ENCODE data around the gene SDK2. TPM values are rescaled to one million over a fixed set of nuclear protein-coding genes. Genes with fewer than 3 reads are reported as not detected.

The SDK2 gene
- total RNA-seq, 1 donor from 2014 or later = 1.4 TPM

- intact Hi-C loops (cut with DNase I) = loop anchor here (10.0 kb wide), 1 partner anchor 292 kb away; no protein-coding TSS in a partner anchor
- H3K27ac ChIP-seq = no peak overlapping the region
Observed at GRCh38 chr17:73423159-73423715, 221.0 kb downstream of the SDK2 start.

GRCh38 chr17:73422121-73422520 lies 222.1 kb downstream of the SDK2 start:
- intact Hi-C loops (cut with DNase I) = loop anchor here (10.0 kb wide), 1 partner anchor 293 kb away; no protein-coding TSS in a partner anchor
- peak in 1 of 2 donors; percentile 11 for ATAC-seq

More at GRCh38 chr17:73423159-73423715, 221.0 kb downstream of the SDK2 start:
- no peaks in the 10 kb centered on the region for H3K27me3 ChIP-seq (ENCODE audit: low read depth)
- no peaks in the 10 kb centered on the region for H3K36me3 ChIP-seq
- H3K4me3 ChIP-seq = no peak overlapping the region
- TF ChIP-seq CTCF (IDR thresholded peaks at IDR 0.05) = no peak
- ATAC-seq (no peak), DNase-seq (peak; percentile 36)
- H3K9me3 ChIP-seq = no peaks in the 10 kb centered on the region
- H3K4me1 ChIP-seq = no peaks in the 10 kb centered on the region

GRCh38 chr17:73420897-73421296 lies 223.3 kb downstream of the SDK2 start:
- Histone ChIP-seq H3K36me3 (no peaks in the 10 kb centered on the region), H3K4me3 (no peak overlapping the region), H3K27me3 (ENCODE audit: low read depth) (no peaks in the 10 kb centered on the region), H3K9me3 (no peaks in the 10 kb centered on the region), H3K27ac (no peak overlapping the region), H3K4me1 (no peaks in the 10 kb centered on the region)
- intact Hi-C loops (cut with DNase I) = loop anchor here (10.0 kb wide), 1 partner anchor 294 kb away; no protein-coding TSS in a partner anchor
- no peak for TF ChIP-seq CTCF (IDR thresholded peaks at IDR 0.05)
- DNase-seq (peak; percentile 11), ATAC-seq (no peak)

More at GRCh38 chr17:73422121-73422520, 222.1 kb downstream of the SDK2 start:
- no peaks in the 10 kb centered on the region for H3K36me3 ChIP-seq
- no peaks in the 10 kb centered on the region for H3K9me3 ChIP-seq
- peak; percentile 15 for DNase-seq
- TF ChIP-seq CTCF (IDR thresholded peaks at IDR 0.05) = no peak
- H3K4me1 ChIP-seq = no peaks in the 10 kb centered on the region
- no peaks in the 10 kb centered on the region for H3K27me3 ChIP-seq (ENCODE audit: low read depth)
- H3K27ac ChIP-seq = no peak overlapping the region
- no peak overlapping the region for H3K4me3 ChIP-seq

- ATAC-seq = no peak
- Histone ChIP-seq H3K4me1 (no peaks in the 10 kb centered on the region), H3K27ac (no peak overlapping the region), H3K36me3 (no peaks in the 10 kb centered on the region), H3K9me3 (no peaks in the 10 kb centered on the region), H3K27me3 (ENCODE audit: low read depth) (no peaks in the 10 kb centered on the region), H3K4me3 (no peak overlapping the region)
- no peak for TF ChIP-seq CTCF (IDR thresholded peaks at IDR 0.05)
- intact Hi-C loops (cut with DNase I) = loop anchor here (10.0 kb wide), 1 partner anchor 295 kb away; no protein-coding TSS in a partner anchor
- peak; percentile 22 for DNase-seq
Observed at GRCh38 chr17:73419881-73420280, 224.4 kb downstream of the SDK2 start.

- DNase-seq (peak; percentile 12), ATAC-seq (no peak)
- intact Hi-C loops (cut with DNase I) = no loop called here
Observed at GRCh38 chr17:73419051-73419450, 225.2 kb downstream of the SDK2 start.

More at GRCh38 chr17:73419051-73419450, 225.2 kb downstream of the SDK2 start:
- no peaks in the 10 kb centered on the region for H3K27me3 ChIP-seq (ENCODE audit: low read depth)
- no peaks in the 10 kb centered on the region for H3K4me1 ChIP-seq
- no peaks in the 10 kb centered on the region for H3K36me3 ChIP-seq
- no peak for TF ChIP-seq CTCF (IDR thresholded peaks at IDR 0.05)
- no peak overlapping the region for H3K4me3 ChIP-seq
- no peak overlapping the region for H3K27ac ChIP-seq
- H3K9me3 ChIP-seq = no peaks in the 10 kb centered on the region
